Inflammatory macrophage treated with lipopolysaccharide for 1 hour (primary cell): ENCODE results near the gene PRKCQ.
A peak's percentile ranks its signal among the peaks of the same experiment; 100 is the strongest.

Experiments used
- DNase-seq, 2 donors: peaks; one replicate each; pipeline ENCODE4 v3.0.0-alpha.2; 2020 to 2022

PRKCQ gene

DNA sequence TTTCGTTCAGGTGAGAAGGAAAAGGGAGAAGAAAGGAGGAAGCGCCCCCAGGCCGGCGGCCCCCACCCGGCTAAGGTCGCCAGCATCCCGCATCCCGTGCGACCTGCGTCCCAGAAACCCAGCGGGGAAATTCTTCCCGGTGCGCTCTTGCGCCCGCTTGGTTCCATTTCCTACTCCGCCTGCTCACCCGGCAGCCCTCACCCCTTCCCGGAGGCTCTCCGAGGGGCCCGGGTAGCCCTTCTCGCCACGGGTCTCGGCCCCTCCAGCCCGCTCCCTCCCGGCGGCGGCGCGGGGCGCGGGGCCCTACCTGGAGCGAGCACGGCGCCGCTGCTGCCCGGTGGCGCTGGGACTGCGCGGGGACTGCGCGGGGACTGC, at the start of gene PRKCQ:
TSS of gene PRKCQ (minus strand) at position 373 of the 375 bp plus-strand sequence. CDS start 65,141 bp downstream, outside the sequence.
- DNase-seq: no peak

DNA sequence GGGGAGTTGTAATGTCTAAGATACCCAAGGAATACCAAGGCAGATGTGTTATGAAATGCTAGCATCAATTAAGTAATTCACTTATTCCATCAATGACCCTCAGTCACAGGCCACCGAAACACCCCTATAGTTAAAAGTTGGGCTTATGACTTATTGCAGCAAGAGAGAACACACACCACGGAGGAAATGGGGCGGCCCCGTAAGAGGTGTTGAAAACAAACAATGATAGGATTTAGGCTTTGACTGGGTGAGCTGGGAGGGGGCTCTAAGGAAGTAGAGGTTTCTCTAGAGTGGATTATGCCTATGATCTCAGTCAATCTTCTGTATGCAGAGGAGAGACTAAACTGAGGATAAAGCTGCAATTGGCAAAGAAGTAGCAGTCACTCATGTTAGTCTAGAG, 45.4 kb upstream of the PRKCQ start:
- no peak for DNase-seq

DNA sequence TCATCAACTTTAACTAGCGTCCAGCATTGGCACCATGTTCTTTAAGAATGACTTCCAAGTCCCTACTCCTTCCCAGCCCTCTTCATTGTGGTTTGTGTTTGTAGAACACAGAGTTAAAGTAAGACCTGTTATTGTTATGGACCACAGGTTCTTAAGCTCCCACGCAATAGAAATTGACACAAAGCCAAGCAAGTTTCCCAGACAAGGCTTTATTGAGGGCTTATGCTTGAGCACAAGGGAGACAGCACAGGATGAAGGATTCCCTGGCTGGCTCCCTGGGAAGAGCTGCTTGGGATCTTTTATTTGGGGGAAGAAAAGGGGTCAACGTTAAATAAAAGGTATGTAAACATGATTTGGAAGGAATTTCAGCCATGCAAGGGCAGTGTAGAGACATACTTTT, 44.3 kb upstream of the PRKCQ start:
- DNase-seq: no peak

DNA sequence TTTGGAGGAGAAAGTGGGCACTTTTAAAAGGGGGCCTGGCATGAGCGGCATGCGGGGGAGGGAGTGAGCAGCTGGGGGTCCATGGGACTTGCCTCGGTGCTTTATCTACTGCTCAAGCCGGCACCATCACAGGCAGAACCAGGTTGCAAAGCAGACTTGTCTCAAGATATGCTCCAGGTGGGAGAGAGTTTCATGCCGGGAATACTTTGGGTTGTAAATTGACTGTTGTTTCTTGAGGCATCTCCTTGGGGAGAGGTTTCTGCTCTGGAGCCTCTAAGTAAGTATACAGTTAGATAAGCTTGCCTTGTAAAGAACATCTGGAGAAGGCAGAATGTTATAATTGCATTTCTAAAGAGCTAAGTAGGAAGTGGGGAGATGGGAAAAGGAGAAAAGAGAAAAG, 42.8 kb upstream of the PRKCQ start:
- no peak for DNase-seq

DNA sequence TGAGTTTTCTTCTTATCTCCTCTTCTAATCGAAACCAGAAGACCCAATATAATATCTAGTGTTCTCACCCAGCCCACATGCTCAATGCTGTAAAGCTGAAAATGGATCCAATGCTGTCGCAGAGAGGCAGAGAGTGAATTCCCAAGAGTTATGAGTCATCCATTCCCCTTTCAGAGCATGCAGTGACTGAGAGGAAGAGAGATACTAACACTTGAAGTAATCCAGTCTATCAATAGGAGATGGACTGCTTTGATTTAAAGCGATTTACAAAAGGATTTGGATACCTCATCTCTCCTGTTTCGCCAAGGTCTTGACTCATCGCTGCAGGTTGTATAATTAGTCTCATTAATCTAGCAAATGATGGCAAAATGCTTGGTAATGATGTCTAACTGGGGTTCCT, 41.5 kb upstream of the PRKCQ start:
- DNase-seq: no peak

DNA sequence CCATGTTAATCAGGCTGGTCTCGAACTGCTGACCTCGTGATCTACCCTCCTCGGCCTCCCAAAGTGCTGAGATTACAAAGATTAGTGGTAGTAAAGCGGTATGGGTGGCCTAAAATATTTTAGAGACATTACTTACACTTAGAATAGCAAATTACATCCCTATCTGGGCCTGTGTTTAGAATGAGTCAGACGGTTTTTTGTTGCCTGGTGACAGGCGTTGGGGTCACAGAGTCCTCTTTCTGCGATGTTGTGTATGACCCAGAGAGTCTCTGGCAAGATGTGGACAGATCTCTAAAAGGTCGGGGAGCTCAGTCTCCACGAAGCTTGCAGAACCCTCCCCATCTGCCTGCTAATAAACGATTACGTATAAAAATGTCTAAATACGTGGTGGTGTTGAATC, 39.6 kb upstream of the PRKCQ start:
- DNase-seq: no peak

DNA sequence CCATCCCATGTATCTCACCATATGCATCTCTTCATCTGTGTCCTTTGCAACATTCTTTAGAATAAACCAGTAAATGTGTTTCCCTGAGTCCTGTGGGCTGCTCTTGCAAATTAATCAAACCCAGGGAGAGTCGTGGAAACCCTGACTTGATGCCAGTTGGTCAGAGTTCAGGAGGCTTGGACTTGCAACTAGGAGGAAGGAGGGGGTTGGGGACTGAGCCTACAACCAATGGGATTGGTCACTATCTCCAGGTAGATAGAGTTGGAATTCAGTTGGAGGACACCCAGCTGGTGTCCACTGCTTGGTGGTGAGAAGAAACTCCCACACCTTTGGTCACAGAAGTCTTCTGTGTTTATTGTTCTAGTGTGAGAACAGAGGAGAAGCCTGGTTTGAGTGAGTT, 38.3 kb upstream of the PRKCQ start:
- no peak for DNase-seq

DNA sequence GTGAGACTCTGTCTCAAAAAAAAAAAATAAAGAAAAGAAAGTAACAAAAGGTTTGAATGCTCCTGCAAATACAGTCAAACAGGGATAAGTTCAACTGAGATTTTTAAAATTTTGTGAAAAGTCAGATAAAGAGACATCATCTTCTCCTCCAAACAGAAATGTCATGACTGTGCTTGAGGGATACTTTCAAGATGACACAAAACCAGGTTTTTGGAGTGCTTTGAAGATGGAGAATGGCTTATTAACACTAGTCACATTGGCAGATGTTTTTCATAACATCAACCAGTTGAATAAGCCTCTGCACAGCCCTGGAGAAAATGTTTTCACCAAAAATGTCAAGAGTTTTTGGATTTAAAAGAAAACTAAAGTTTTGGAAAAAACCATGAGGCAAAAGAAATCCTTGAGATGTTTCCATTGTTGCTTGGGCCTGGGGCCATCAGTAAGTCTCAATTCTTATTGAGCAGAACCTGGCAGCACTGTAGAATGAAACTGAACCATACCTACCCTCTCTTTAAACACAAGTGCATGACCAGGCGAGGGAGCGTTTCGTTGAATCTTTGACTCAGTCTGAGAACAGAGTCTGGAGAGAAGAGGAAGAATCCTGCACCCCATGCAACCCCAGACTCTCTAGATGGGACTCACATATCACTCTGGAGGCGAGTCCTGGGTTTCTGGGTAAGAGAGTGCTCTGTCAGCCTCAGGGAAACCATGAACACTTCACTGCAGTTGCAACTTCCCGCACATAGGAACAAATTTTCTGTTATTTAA, 37.4 kb upstream of the PRKCQ start:
- no peak for DNase-seq

DNA sequence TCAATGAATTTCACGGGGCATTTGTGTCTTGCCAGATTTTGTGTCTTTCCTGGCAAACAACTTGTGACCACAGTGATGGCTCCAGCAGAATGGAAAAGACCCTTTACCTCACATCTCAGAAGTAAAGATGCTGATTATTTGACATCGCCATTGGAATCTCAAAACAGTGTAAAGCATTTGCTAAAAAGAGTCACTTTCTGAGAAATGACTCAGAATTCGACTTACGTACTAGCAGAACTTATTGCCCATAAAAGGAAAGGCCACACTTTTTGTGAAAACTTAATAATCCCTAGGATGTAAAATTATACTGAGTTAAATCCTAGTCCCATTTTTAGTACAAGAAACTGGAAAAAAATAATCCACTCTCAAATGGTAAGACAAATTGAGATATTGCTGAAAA, 35.9 kb upstream of the PRKCQ start:
- no peak for DNase-seq

DNA sequence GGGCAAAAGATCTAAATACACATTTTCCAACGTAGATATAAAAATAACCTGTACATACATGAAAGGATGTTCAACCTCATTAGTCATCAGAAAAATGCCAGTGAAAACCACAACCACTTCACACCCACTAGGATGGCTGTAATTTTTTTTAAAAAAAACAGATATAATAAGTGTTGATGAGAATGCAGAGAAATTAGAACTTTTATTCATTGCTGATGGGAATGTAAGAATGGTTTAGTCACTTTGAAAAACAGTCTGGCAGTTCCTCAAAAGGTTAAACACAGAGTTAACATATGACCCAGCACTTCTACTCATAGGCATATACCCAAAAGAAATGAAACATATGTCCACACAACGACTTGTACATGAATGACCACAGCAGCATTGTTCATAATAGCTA, 32.3 kb upstream of the PRKCQ start:
- DNase-seq: no peak

DNA sequence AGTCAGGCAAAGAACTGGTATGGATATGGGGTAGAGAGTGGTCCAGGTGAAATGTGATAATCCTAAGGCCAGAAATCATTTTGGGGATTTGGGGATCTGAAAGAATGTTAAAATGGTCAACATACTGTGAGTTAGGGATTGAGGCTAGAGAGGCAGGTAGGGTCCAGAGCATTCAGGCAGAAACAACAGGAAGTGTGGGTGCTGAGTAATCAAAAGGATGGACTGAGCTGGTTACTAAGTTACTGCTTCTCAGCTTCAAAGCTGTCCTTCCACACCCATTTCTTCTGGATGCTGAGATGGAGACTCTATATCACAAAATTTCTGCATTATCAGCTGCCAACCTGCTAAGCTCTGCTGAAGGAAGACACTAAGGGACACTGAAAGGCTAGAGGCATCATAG, 30.6 kb upstream of the PRKCQ start:
- no peak for DNase-seq

DNA sequence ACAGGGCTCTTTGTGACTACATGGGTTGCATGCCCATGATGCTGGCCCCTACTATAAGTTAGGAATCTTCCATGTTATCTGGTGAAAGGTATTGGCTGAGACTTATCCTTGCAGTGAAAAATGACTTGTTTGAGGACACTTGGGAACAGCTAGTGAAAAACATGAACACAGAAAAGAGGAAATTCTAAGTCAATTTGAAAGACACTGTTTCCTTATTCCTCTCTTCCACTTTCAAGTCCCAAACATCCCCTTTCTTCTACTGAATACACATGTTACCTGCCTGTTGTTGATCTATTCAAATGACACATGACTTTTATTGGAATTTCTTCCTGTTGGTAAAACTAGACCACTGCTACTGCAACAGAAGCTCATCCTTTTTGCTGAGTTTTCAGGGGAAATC, 29.5 kb upstream of the PRKCQ start:
- peak in 1 of 2 donors; percentile 7 for DNase-seq

DNA sequence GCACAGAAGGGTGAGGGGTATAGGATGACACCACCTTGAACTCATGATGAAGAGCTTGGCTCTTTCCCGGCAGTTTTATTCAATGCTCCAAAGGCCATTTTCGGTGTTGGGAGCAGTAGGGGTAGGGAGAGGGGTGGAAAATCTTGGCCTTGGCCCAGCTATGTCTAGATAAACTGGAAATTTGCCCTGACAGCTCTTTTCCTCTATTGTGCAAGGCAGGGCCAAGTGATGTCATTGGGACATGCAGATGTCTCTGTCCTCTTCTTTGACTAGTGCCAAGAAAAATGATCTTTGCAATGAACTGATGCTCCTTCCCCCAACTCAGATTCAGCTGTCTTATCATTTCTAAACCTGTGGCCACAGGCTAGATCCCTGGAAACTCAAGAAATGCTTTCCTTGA, 27.7 kb upstream of the PRKCQ start:
- peak in 1 of 2 donors; percentile 25 for DNase-seq

DNA sequence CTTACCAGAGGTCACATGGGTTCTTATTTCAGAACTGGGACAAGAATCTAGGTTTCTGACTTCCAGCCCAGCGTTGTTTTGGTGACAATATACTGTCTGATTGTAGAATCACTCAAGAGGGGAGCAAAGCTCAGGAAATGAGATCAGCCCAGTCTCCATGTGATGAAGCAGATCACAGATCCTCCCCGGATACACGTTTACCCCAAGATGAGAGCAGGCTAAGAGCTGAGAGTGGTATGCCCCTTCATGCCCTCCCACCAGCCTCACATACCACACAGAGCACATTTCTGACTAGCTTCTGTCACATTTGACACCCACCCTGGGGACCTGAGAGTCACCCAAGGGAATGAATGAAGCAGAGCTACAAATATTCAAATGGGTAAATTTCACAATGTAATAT, 27.1 kb upstream of the PRKCQ start:
- DNase-seq: peak in 1 of 2 donors; percentile 8

DNA sequence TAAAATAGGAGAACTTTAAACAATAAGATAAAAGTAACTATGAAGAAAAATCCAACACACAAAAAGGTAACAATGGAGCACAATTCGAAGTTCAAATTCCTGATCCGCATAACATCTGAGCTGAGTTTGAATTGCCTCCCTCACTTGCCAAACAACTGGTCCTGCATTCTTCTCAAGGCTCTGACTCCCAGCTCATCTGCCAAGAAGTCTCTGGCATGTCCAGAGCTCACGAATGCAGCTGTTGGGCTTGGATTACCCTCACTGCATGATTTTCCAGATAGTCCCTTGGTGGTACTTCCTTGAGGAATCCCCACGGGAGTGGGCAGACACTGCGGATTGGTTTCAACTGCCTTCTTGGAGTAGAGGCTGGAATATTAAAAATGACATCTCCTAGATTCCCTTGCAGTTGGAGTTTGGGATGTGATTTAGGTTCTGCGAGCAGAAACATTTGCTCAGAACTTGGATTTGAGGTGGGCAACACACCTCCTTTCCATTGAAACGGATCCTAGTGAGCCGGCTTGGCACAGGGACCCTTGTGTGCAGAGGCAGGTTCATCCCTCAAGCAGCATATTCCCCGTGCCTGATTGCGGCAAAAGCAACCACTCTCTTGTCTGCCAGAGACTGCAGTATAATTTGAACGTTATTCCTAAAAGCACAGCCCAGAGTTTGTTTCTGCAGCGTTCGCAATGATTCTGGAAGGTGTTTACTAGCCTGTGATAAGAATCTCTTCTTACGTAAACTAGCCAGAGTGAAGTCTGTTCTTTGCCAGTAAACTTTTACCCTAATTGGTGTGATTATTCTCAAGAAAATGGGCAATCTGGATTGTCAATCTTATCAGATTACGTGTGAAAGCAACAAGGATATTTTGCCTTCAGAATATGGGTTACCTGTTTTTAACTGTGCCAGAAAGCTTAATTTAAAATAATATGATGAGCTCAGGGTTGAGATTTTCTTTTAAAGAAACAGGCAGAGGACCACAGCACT, 23.4 kb upstream of the PRKCQ start:
- no peak for DNase-seq

DNA sequence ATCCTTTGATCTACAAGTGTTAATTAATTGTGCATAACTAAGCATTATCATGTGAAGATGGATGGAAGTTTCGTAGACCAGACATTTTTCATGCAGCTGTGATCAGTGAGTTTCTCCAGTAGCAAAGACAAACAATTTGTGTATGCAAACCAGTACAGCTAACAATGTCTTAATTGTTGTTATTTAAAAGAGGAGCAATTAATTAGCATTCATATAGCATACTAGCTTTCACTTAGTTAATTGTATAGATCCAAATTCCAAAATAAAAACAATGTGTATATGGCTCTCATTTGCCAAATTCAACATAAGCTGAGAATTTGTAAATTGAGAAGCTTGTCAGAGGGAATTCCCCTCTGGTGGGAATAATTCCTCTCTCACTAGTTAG, 22.6 kb upstream of the PRKCQ start:
- DNase-seq: no peak

DNA sequence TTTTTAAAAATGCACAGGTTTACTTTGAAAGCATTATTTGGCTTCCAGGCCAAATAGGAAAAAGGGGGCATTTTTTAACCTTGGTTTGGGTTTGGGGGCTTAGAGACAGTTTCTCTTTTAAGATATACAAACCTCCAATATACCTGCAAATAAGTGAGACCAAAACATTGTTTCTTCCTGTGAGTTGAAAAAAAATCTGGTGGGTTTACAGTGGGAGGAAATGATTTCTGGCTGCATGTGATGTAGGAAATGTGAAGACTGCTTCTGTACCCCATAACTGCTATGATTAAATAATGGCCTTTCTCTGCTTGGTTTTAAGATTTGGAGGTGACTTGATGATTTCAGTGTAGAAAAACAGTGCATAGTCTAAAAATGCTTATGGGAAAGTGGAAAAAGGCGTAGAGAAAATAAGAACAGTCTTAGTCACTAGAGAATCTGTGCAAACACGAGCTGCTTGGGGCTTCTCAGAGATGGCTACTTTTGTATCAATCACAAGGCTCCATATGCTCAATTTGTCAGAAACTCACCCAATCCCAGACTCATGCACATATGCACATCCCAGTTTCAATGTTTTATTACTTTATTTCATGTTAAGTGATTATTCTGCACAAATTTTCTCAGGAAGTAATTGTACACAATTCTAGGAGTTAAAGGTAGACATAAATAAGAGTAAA, 22.1 kb upstream of the PRKCQ start:
- DNase-seq: no peak

DNA sequence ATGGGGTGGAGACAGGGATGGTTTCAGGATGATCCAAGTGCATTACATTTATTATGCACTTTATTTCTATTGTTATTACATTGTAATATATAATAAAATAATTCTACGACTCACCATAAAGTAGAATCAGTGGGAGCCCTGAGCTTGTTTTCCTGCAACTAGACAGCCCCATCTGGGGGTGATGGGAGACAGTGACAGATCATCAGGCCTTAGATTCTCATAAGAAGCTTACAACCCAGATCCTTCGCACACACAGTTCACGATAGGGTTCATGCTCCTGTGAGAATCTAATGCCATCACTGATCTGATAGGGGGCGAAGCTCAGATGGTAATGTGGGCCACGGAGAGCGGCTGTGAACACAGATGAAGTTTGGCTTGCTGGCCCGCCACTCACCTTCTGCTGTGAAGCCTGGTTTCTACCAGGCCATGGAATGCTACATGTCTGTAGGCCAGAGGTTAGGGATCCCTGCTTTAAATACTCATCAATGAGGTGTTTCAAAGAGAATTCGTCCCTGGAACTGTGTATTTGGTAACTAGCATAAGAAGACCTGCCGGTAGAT, 21.2 kb upstream of the PRKCQ start:
- DNase-seq: no peak

DNA sequence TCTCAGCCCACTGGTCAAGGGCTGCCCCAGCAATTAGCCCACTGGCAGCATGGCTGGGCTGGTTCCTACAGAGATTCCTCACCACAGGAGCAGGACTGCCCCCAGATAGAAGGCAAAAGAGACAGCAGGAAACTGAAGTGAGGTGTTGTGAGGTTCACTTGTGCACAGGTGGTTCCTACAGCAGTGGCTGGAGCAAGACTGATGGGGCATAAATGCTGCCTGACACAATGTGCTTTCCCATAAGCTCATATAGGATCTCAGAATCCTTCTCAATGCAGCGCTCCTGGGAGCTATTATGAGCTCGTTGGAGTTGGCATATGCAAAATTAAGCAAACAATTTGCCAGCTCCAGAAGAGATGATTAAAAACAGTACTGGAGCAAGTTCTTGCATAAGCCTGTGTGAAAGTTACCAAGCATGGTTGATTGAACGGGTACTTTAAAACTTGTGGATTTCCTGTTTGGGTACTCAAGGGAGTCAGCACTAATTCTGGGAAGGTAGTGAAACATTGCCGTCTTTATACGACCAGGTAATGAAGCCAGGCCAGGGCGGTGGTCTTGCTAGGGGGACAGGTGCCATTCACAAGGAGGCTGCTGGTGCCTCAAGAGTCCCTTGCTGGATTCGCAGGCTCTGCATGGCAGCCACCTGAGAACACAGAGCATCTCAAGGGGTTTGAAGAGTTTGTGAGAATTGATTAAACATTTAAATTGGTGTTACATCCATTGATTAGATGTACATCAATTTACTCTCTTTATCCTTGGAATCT, 20.3 kb upstream of the PRKCQ start:
- DNase-seq: no peak

DNA sequence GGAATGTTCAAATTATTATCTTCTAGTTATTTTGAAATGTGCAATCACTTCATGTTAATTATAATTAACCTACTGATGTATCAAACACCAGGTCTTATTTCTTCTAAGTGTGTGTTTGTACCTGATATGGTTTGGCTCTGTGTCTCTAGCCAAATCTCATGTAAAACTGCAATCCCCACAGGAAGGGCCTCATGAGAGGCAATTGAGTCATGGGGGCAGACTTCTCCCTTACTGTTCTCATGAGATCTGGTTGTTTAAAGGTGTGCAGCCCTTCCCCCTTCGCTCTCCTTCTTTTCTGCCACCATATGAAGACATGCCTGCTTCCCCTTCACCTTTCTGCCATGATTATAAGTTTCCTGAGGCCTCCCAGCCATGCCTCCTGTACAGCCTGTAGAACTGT, 18.6 kb upstream of the PRKCQ start:
- no peak for DNase-seq

DNA sequence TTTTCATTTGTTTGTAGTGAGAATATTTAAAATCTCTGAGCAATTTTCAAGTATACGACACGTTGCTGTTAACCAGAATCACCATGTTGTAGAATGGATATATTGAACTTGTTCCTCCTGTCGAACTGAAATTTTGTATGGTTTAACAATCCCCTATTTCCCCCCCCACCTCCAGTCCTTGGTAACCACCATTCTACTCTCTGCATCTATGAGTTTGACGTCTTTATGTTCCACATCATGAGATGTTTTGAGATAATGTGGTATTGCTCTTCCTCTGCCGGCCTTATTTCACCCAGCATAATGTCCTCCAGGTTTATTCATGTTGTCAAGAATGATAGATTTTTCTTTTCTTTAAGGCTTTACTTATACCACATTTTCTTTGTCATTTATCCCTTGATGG, 17.4 kb upstream of the PRKCQ start:
- DNase-seq: no peak

DNA sequence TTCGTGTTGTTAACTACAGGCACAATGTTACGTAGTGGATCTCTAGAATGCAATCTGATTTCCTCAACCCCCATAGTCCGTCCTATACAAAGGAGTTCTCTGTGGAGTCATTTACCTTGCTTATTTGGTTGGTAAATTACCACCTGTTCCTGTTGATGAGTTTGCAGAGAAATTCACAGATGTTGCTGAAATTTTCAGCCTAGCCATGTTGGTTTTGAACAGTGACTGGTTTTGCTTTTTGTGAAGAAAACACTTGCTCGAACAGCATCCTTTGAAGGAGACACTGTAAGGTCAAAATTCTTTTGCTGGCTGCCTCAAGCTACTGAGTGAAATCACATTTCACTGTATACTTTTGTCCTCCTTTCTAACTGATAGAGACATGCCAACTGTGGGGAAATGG, 15.4 kb upstream of the PRKCQ start:
- DNase-seq: no peak
